ENCODE results near the gene ACTL7B.

GRCh38 chr9:108837530-108837929 is 18.3 kb downstream of the ACTL7B start:
- TF ChIP-seq REPIN1 (tag by site-specific recombination; IDR thresholded peaks at IDR 0.05; ENCODE audit: low read depth), result no peak
- no peak for TF ChIP-seq ZEB2 (tag by site-specific recombination; IDR thresholded peaks at IDR 0.05)
- TF ChIP-seq MYNN (tag by site-specific recombination; IDR thresholded peaks at IDR 0.05; ENCODE audit: borderline replicate concordance), result no peak
- no peak for TF ChIP-seq ZBTB7A (tag by site-specific recombination; IDR thresholded peaks at IDR 0.05; ENCODE audit: low read depth)
- TF ChIP-seq REST (tag by site-specific recombination; IDR thresholded peaks at IDR 0.05), result no peak
- no peak for TF ChIP-seq CTCF (tag by site-specific recombination; IDR thresholded peaks at IDR 0.05)
- no peak for TF ChIP-seq BCL6B (tag by site-specific recombination; IDR thresholded peaks at IDR 0.05)
- no peak for TF ChIP-seq SETDB1 (IDR thresholded peaks at IDR 0.05; ENCODE audit: insufficient read length, low read length)
- TF ChIP-seq ZNF510 (tag by site-specific recombination; IDR thresholded peaks at IDR 0.05; ENCODE audit: insufficient replicate concordance), result no peak
- TF ChIP-seq, protein P1, sequence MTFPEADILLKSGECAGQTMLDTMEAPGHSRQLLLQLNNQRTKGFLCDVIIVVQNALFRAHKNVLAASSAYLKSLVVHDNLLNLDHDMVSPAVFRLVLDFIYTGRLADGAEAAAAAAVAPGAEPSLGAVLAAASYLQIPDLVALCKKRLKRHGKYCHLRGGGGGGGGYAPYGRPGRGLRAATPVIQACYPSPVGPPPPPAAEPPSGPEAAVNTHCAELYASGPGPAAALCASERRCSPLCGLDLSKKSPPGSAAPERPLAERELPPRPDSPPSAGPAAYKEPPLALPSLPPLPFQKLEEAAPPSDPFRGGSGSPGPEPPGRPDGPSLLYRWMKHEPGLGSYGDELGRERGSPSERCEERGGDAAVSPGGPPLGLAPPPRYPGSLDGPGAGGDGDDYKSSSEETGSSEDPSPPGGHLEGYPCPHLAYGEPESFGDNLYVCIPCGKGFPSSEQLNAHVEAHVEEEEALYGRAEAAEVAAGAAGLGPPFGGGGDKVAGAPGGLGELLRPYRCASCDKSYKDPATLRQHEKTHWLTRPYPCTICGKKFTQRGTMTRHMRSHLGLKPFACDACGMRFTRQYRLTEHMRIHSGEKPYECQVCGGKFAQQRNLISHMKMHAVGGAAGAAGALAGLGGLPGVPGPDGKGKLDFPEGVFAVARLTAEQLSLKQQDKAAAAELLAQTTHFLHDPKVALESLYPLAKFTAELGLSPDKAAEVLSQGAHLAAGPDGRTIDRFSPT (tag by site-specific recombination; IDR thresholded peaks at IDR 0.05), result no peak
- no peak for TF ChIP-seq ZFP3 (tag by site-specific recombination; IDR thresholded peaks at IDR 0.05; ENCODE audit: low read depth)
- no peak for TF ChIP-seq BCL11A (tag by site-specific recombination; IDR thresholded peaks at IDR 0.05; ENCODE audit: low read depth)
- no peak for TF ChIP-seq ZNF146 (tag by site-specific recombination; IDR thresholded peaks at IDR 0.05)
